Left ventricle myocardium inferior (tissue), 1 donor: ENCODE measurements around the gene MAST4. TPM values are rescaled to one million over a fixed set of nuclear protein-coding genes. Genes with fewer than 3 reads are reported as not detected.
A peak's percentile ranks its signal among the peaks of the same experiment; 100 is the strongest.

ENCODE experiments used
- DNase-seq: peaks from one replicate; pipeline ENCODE4 v3.0.0-alpha.2; 2020
- H3K27ac ChIP-seq: fragments of 200-600 bp; replicated peaks from 2 replicates; pipeline ENCODE4 v1.8.0; 2021
- H3K27me3 ChIP-seq: fragments of 200-600 bp; 2 replicates; pipeline ENCODE4 v1.8.0; 2021; ENCODE audit warnings: low read depth
- H3K36me3 ChIP-seq: fragments of 200-600 bp; 2 replicates; pipeline ENCODE4 v1.8.0; 2021
- H3K4me1 ChIP-seq: fragments of 200-600 bp; 2 replicates; pipeline ENCODE4 v1.8.0; 2021
- H3K4me3 ChIP-seq: fragments of 200-600 bp; 2 replicates; pipeline ENCODE4 v1.8.0; 2021; ENCODE audit warnings: mild to moderate bottlenecking, moderate library complexity
- H3K9me3 ChIP-seq: fragments of 200-600 bp; replicated peaks from 2 replicates; pipeline ENCODE4 v1.8.0; 2021
- CTCF ChIP-seq: fragments of 200-600 bp; IDR thresholded peaks from 2 replicates; pipeline ENCODE4 v1.8.0; 2021; ENCODE audit warnings: antibody characterized with exemption, mild to moderate bottlenecking, borderline replicate concordance
- intact Hi-C: fragments of 100-400 bp; cut with micrococcal nuclease; formaldehyde crosslinking; loops from one replicate; pipeline ENCODE4 v1.11.0; 2022
- total RNA-seq: library from RNA; stranded (reverse); fragmentation: NEBNext Ultra II Directional; extraction: Animal tissue kit (Norgen Biotek cat#: 25700); gene quantifications from one replicate; pipeline ENCODE4 v1.2.1, GENCODE V29; 2021
- donor health status: DM: no; HTN: yes; CAD: no; lungs with severe emphysema.

MAST4 gene
- total RNA-seq, 1 donor from 2014 or later: 55.7 TPM

- H3K9me3 ChIP-seq: no peaks in the 10 kb centered on the region
- H3K36me3 ChIP-seq: no peaks in the 10 kb centered on the region
- peaks cover 38% of the 10 kb centered on the region for H3K4me1 ChIP-seq
- peak; percentile 59 for TF ChIP-seq CTCF
- intact Hi-C loops: no loop called here
- peak; percentile 18 for DNase-seq
- H3K27ac ChIP-seq: peak overlapping the region; percentile 4
- no peaks in the 10 kb centered on the region for H3K27me3 ChIP-seq
- H3K4me3 ChIP-seq: no peak overlapping the region
These were observed 173.8 kb downstream of the MAST4 start for GRCh38 chr5:66769839-66770617.

DNA sequence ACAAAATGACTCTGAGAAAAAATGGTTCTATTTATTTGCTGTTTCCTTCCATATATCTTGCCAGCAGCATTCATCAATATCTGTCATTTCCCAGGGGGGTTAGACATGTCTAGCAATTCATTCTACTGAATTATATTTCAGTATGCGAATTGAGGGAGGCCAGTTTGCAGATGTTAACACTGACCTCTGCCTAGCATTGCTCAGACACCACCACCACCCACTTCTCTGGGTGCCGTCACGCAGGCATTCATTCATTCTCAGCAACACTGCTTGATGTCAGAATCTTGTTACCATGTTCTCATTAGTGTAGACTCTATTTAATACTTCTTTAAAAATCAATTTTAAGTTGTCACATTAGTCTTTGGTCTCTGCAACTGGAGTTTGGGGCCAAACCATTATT, 181.7 kb downstream of the MAST4 start:
- intact Hi-C loops: no loop called here
- Histone ChIP-seq H3K27ac (no peak overlapping the region), H3K36me3 (no peaks in the 10 kb centered on the region), H3K9me3 (no peaks in the 10 kb centered on the region), H3K27me3 (no peaks in the 10 kb centered on the region), H3K4me1 (peaks cover 11% of the 10 kb centered on the region), H3K4me3 (no peak overlapping the region)
- no peak for DNase-seq
- no peak for TF ChIP-seq CTCF

DNA sequence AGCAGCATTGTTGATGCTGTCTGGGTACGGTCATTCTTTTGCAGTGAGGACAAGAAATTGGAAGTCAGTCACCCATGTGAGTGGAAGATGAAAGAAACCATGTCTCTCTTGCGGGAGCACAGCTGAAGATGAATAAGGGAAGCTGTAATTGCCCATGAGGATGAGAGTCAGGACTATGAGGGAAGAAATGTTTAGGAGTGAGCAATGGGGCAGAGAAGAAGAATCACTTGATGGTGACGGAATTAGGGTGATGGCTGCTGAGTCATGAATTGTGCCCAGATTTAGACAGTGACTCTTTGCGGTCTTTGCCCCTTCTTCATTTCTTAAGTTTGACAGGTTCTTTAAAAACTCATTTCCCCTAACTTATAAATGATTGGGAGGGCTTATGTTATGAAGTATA, 183.3 kb downstream of the MAST4 start:
- TF ChIP-seq CTCF: no peak
- H3K27me3 ChIP-seq: no peaks in the 10 kb centered on the region
- no peak overlapping the region for H3K27ac ChIP-seq
- no peak overlapping the region for H3K4me3 ChIP-seq
- no peak for DNase-seq
- intact Hi-C loops: no loop called here
- H3K9me3 ChIP-seq: no peaks in the 10 kb centered on the region
- no peaks in the 10 kb centered on the region for H3K4me1 ChIP-seq
- H3K36me3 ChIP-seq: no peaks in the 10 kb centered on the region

- H3K27me3 ChIP-seq: no peaks in the 10 kb centered on the region
- intact Hi-C loops: no loop called here
- peaks cover 19% of the 10 kb centered on the region for H3K4me1 ChIP-seq
- H3K27ac ChIP-seq: no peak overlapping the region
- no peaks in the 10 kb centered on the region for H3K9me3 ChIP-seq
- no peak overlapping the region for H3K4me3 ChIP-seq
- no peak for DNase-seq
- TF ChIP-seq CTCF: no peak
- no peaks in the 10 kb centered on the region for H3K36me3 ChIP-seq
These were observed 192.4 kb downstream of the MAST4 start for GRCh38 chr5:66788556-66788955.

GRCh38 chr5:66789434-66789833, 193.2 kb downstream of the MAST4 start:
- TF ChIP-seq CTCF: no peak
- H3K27ac ChIP-seq: no peak overlapping the region
- no peaks in the 10 kb centered on the region for H3K9me3 ChIP-seq
- peaks cover 19% of the 10 kb centered on the region for H3K4me1 ChIP-seq
- H3K27me3 ChIP-seq: no peaks in the 10 kb centered on the region
- intact Hi-C loops: no loop called here
- H3K36me3 ChIP-seq: no peaks in the 10 kb centered on the region
- H3K4me3 ChIP-seq: no peak overlapping the region
- DNase-seq: no peak
